Left lung (tissue), 10 donors: ENCODE results near the gene FAU. TPM values are rescaled to one million over a fixed set of nuclear protein-coding genes. Genes with fewer than 3 reads are reported as not detected.

Experiments used
- ATAC-seq: fragments of 200-7000 bp; cut with Tn5 transposase; one replicate; pipeline ENCODE4 v1.9.1; 2020; ENCODE audit warnings: moderate library complexity
- DNase-seq, 4 donors: peaks; one replicate each; pipeline ENCODE4 v3.0.0-alpha.2; 2013 to 2020
- H3K27ac ChIP-seq, 2 donors: fragments of 200-600 bp; sonication (generic) in 1 of 2; one replicate each; pipeline versions ENCODE4 v1.5.0 to v1.8.0; 2020 to 2021
- H3K27me3 ChIP-seq, 2 donors: fragments of 200-600 bp; sonication (generic) in 1 of 2; one replicate each; pipeline versions ENCODE4 v1.5.0 to v1.8.0; 2020 to 2021
- H3K36me3 ChIP-seq, 2 donors: fragments of 200-600 bp; sonication (generic) in 1 of 2; one replicate each; pipeline versions ENCODE4 v1.5.0 to v1.8.0; 2020 to 2021
- H3K4me1 ChIP-seq, 2 donors: fragments of 200-600 bp; one replicate each; pipeline ENCODE4 v1.8.0; 2021
- H3K4me3 ChIP-seq, 2 donors: fragments of 200-600 bp; sonication (generic) in 1 of 2; one replicate each; pipeline versions ENCODE4 v1.5.0 to v1.8.0; 2020 to 2021; ENCODE audit warnings: mild to moderate bottlenecking in 1 of 2
- H3K9me3 ChIP-seq, 2 donors: fragments of 200-600 bp; sonication (generic) in 1 of 2; one replicate each; pipeline versions ENCODE4 v1.5.0 to v1.8.0; 2020 to 2021
- intact Hi-C, 2 donors: fragments of 100-400 bp; cut with DNase I; formaldehyde crosslinking; loops; one replicate each; pipeline versions ENCODE4 v1.11.2 to v1.14.2; 2022
- polyA plus RNA-seq, 6 donors: library from polyadenylated mRNA; unstranded; fragments of 120-200 nt; gene quantifications; one replicate each; pipeline ENCODE4 v1.2.1, GENCODE V29; 2013; ENCODE audit not compliant: insufficient read length in 6 of 6
- total RNA-seq, 2 donors: library from RNA; stranded (reverse); fragmentation: NEBNext Ultra II Directional; extraction: Animal tissue kit (Norgen Biotek cat#: 25700); gene quantifications; one replicate each; pipeline ENCODE4 v1.2.1, GENCODE V29; 2021
- TF ChIP-seq, protein P1 (sequence below), 2 donors: fragments of 200-600 bp; sonication (generic) in 1 of 2; IDR thresholded peaks; one replicate each; pipeline versions ENCODE4 v1.5.0 to v1.8.0; 2021; ENCODE audit warnings: antibody characterized with exemption in 2 of 2
- donor health status: DM: no; HTN: yes; CAD: no.
- donor health status: DM: no; HTN: no; CAD: no.

FAU gene
- total and polyA plus RNA-seq, 8 donors, result 621 to 1,036 (median 818) TPM

DNA sequence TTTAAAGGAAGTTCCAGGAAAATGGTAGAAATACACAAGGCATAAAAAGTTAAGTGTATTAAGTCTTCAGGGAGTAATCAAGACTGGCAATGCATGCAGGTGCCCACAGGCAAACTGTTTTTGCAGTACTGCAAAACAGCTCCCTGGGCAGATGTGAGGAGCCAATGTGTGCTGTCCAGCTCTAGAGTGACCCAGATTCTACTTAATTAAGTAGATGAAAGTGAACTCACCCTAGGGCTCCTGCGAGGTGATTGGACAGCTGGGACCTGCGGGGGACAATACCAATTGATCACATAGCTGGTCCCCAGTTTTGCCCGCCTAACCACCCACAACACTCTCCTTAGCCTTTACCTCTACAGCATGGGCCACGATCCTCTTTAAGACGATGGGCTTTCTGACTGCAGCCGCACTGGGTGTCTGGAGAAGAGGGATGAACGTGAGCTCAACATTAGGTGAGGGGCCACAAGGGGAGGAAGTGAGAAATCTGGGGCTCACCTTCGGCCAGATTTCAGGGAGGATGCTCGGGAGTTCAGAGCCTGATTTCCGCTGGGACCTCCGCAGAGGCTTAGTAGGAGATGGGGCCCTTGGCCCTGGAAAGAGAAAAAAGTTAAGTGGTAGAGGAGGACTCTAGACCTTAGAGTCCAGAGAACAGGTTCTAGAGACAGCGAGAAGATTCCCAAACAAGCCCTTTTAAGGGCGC, 38.6 kb downstream of the FAU start:
- no peaks in the 10 kb centered on the region for H3K27me3 ChIP-seq
- H3K9me3 ChIP-seq, result no peaks in the 10 kb centered on the region
- TF ChIP-seq, protein P1, sequence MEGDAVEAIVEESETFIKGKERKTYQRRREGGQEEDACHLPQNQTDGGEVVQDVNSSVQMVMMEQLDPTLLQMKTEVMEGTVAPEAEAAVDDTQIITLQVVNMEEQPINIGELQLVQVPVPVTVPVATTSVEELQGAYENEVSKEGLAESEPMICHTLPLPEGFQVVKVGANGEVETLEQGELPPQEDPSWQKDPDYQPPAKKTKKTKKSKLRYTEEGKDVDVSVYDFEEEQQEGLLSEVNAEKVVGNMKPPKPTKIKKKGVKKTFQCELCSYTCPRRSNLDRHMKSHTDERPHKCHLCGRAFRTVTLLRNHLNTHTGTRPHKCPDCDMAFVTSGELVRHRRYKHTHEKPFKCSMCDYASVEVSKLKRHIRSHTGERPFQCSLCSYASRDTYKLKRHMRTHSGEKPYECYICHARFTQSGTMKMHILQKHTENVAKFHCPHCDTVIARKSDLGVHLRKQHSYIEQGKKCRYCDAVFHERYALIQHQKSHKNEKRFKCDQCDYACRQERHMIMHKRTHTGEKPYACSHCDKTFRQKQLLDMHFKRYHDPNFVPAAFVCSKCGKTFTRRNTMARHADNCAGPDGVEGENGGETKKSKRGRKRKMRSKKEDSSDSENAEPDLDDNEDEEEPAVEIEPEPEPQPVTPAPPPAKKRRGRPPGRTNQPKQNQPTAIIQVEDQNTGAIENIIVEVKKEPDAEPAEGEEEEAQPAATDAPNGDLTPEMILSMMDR (IDR thresholded peaks at IDR 0.05), result no peak
- H3K27ac ChIP-seq, result peak overlapping the region in 1 of 2 donors; percentile 90
- intact Hi-C loops, result no loop called here
- peaks cover 0 to 33% of the 10 kb centered on the region in 2 donors for H3K36me3 ChIP-seq
- DNase-seq (no peak), ATAC-seq (no peak)
- peaks cover 9 to 27% of the 10 kb centered on the region in 2 donors for H3K4me1 ChIP-seq
- peak overlapping the region; percentile 79 to 85 for H3K4me3 ChIP-seq

DNA sequence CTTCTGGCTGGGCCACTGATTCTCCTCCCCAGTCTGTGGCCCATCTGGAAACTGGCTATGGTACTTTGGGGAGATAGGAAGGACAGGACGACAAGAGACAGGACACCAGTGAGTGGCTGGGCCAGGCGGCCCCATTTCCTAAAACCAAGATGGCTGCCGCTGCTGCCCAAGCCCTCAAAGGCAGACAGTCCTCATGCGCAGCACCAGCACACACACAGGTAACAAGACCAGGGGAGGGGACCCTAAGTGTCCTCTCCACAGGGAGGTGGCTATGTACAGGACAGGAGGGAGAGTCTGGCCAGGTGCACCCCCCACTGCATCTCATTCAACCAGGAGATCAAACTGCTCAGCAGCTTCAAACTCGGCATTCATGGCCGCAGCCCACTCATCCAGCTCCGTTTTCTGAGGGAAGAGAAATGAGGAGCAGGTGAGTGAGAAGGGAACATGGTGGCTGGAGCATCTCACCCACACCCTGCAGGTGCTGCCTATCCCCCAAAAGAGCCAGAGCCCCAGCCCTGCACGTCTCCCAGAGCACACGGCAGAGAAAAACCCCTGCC, 43.1 kb downstream of the FAU start:
- peaks cover 0 to 9% of the 10 kb centered on the region in 2 donors for H3K4me1 ChIP-seq
- ATAC-seq (no peak), DNase-seq (no peak)
- H3K9me3 ChIP-seq, result no peaks in the 10 kb centered on the region
- intact Hi-C loops, result no loop called here
- H3K27me3 ChIP-seq, result no peaks in the 10 kb centered on the region
- H3K27ac ChIP-seq, result no peak overlapping the region
- H3K4me3 ChIP-seq, result no peak overlapping the region
- TF ChIP-seq, protein P1 (IDR thresholded peaks at IDR 0.05), result no peak
- H3K36me3 ChIP-seq, result no peaks in the 10 kb centered on the region

DNA sequence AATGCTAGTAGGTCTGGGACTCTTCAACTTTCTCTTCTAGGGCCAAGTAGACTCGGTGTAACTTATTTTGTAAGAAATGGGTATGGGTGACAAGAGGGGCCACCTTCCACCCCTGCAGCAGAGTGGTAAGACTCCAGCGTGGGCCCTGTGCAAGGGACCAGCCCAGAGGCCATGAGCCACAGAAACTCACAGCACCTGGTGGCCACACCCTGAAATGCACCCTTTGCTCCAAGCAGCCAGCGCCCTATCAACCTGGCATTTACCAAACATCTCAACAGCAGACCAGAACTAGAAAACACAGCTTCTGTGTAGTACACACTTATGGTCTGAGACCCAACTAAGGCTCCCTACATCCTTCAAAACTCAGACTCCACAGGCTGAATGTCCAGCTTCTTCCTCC, 43.8 kb downstream of the FAU start:
- Histone ChIP-seq H3K27ac (no peak overlapping the region), H3K9me3 (no peaks in the 10 kb centered on the region), H3K36me3 (no peaks in the 10 kb centered on the region), H3K4me1 (peaks cover 0 to 2% of the 10 kb centered on the region in 2 donors), H3K27me3 (no peaks in the 10 kb centered on the region), H3K4me3 (no peak overlapping the region)
- intact Hi-C loops, result no loop called here
- ATAC-seq, result peak; percentile 91
- TF ChIP-seq, protein P1 (IDR thresholded peaks at IDR 0.05), result peak; percentile 50 to 77
- DNase-seq, result peak in 1 of 4 donors; percentile 7

DNA sequence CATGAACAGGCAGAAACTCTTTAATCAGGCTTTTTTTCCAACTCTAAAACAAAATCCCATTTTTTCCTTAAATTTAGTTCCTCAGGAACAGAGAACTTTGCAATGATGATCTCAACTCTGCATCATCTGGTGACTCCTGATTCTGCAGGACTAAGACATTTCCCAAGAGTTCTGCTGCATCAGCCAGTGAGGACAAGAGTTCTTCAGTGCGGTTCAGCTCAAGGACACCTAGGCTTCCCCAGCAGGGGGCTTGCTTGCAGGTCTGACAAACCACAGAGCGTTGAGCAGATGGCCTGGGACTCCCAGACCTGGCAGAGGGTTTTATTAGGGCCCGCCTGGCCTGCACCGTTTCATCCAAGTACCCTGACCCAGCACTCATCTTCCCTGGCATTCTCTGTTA, 44.5 kb downstream of the FAU start:
- Histone ChIP-seq H3K9me3 (no peaks in the 10 kb centered on the region), H3K27me3 (no peaks in the 10 kb centered on the region), H3K27ac (no peak overlapping the region), H3K36me3 (no peaks in the 10 kb centered on the region), H3K4me3 (no peak overlapping the region), H3K4me1 (no peaks in the 10 kb centered on the region)
- ATAC-seq (no peak), DNase-seq (no peak)
- TF ChIP-seq, protein P1 (IDR thresholded peaks at IDR 0.05), result no peak
- intact Hi-C loops, result no loop called here

DNA sequence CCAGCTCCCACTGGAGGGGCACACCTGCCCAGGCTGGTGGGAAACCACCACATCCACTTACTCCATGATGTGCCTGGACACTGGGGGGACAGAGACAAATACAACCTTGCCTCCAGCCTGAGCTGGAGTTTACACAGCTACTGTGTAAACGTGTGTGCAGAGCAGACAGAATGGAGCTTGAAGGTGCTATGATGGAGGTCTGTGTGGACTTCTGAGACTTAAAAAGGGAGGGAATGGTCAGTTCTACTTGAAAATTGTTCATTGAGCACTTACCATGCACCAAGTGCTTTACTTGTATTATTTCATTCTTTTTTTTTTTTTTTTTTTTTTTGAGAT, 49.3 kb downstream of the FAU start:
- TF ChIP-seq, protein P1 (IDR thresholded peaks at IDR 0.05), result no peak
- Histone ChIP-seq H3K27ac (no peak overlapping the region), H3K36me3 (no peaks in the 10 kb centered on the region), H3K9me3 (no peaks in the 10 kb centered on the region), H3K4me3 (no peak overlapping the region), H3K4me1 (no peaks in the 10 kb centered on the region), H3K27me3 (no peaks in the 10 kb centered on the region)
- DNase-seq (no peak), ATAC-seq (no peak)
- intact Hi-C loops, result no loop called here
